HG02852 (cell line): ENCODE measurements around the gene HLA-DMB.
A peak's percentile ranks its signal among the peaks of the same experiment; 100 is the strongest.

Source experiments
- ATAC-seq: cut with Tn5 transposase; IDR thresholded peaks from one replicate; pipeline ENCODE4 v1.9.1; 2021; ENCODE audit warnings: mild to moderate bottlenecking, moderate library complexity; ENCODE audit not compliant: unreplicated experiment

HLA-DMB gene

DNA sequence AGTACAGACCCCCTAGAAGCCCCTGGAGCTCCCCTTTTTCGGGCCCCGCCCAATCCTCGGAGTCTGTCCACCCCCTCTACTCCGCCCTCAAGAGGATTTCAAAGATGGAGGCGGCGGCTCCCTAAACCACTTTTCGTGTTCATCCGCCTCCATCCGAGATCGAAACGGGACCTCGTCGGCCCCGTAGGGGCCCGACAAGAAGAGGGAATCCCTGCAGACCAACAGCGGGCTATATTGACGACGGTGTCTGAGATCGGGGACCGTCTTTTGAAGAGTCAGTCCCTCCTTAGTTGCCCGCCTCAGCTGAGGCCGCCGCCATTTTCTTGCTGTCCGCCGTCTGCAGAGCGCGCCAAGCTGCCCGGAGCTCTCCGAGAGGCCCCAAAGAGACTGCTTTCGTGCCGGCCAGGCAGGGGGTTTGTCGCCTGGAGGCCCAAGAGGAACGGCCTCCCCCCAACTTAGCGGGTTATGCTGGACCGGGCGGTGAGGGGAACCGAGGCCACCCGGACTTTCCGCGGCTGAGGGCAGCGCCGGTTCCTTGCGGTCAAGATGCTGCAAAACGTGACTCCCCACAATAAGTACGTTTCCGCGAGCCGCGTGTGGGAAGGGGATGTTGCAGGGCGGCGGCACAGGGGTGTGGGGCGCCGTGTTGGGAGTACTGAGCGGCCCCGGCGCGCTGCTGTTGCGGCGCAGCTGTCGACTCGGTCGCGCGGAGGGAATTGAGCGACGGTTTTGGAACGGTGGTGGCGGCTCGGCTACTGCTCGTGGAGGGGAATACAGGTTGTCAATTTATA lies 31.7 kb upstream of the HLA-DMB start:
- no peak for ATAC-seq

DNA sequence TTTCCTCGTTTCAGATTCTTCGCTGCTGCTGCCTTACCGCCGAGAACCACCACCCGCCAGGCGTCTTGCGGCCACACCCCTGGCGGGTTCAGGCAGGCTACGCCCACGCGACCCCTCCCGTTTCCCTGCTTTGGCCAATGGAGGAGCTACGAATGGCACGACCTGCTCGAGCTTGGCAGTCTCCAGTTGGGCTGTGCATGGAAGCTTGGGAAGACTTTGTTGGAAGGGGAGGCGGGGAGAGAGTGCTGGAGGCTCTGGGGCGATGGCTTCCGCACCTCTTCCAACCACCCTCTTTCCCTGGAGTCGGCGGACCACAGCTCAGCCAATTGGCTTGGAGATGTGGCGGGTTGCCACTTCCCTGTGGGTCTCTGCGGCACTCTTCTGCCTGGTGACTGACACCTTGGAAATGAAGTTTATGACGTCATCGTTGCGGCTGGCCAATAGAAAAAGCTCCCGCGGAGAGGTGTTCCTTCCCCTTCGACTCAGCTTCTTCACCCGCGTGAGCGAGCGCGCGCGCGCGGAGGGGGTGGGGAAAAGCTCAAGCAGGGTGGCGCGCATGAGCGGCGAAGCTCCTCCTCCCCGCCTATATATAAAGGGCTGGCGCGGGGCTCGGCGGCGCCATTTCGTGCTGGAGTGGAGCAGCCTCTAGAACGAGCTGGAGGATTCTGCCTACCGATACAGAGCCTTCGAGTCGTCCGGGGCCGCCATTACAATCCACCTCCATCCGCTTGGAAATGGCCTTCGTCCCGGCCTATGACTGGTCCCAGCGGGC lies 30.9 kb upstream of the HLA-DMB start:
- peak; percentile 46 for ATAC-seq

DNA sequence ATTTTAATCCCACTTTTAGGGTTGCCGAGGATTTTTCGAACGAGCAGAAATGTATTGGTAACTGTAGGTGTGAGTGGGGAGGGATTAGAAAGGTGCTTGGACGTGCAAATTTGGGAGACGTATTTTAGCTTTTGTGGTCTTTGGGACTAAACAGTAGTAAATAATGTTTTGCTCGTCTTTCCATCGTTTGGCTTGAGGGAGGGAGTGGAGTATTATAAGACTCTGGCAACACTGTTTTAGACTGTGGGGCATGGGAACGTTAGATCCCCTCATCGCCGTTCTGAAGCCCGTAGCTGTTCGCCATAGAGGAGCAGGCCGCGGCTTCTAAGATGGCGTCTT lies 30.4 kb upstream of the HLA-DMB start:
- ATAC-seq = no peak

DNA sequence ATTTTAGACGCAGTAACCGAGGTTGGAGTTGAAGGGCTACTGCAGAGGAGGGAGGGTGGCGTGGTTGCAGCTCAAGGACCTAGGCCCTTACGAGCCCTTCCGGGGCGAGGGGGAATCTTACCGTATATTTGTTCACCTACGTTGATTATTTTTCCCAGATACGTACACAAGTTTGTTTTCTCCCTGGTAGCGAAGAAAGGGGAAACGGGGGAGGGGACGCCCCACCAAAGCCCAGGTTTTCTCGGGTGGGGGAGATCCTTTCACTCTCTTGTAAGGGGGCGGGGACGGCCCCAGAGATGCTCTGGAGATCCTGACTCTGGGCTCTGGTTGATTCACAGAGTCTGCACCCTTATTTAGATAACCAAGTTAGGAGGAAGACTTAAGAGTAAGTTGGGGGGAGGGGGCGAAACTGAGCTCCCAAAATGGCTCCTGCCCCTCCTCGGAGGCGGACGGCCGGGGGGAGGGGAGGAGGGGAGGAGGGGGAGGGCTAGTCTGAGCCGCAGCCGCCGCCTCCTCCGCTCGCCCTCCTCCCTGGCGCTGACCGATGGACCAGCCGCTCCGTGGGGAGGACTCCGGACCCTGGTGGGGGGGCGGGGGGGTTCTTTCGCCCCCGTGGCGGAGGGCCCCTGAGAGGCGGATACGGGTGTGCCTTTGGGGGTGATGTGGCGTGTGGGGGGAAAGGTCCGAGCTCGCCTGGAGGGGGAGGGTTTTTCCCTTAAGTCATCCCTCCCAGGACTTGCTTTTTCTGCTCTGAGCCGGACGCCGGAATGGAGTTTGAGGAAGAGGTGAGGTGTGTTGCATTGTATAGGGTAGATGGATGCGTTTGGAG lies 29.8 kb upstream of the HLA-DMB start:
- ATAC-seq = no peak

DNA sequence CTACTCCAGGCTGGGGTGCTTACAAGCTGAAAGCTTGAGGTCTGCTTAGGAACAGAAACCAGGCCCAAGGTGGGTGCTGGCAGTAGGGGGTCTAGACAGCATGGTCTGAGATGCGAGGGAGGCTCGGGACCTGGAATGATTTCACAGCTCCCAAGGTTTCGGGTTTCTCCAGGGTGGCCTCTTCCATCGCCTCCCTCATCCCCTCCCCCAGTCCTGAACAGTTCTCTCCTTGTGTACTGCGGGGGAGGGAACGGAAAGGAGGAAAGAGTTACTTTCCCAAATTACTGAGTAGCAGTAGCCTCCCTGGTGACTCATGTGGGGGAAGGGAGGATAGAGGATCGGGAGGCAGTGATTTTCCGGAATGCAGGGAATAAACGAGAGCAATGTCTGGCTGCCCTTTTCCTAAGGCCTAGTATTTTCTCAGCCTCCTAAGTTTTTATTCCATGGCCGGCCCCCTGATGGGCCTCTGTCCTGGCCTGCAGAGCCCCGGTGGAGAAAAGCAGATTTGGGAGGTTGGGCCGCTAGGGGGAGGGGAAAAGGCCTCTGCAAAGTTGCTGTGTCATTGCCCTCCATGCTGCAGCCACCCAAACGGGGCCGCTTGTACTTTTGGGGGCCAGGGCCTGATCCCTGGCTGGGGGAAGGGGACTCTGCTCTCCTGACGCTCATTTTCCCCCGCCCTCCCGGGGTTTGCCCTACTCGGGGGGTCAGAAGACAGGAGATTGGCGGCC lies 29.0 kb upstream of the HLA-DMB start:
- ATAC-seq = no peak

DNA sequence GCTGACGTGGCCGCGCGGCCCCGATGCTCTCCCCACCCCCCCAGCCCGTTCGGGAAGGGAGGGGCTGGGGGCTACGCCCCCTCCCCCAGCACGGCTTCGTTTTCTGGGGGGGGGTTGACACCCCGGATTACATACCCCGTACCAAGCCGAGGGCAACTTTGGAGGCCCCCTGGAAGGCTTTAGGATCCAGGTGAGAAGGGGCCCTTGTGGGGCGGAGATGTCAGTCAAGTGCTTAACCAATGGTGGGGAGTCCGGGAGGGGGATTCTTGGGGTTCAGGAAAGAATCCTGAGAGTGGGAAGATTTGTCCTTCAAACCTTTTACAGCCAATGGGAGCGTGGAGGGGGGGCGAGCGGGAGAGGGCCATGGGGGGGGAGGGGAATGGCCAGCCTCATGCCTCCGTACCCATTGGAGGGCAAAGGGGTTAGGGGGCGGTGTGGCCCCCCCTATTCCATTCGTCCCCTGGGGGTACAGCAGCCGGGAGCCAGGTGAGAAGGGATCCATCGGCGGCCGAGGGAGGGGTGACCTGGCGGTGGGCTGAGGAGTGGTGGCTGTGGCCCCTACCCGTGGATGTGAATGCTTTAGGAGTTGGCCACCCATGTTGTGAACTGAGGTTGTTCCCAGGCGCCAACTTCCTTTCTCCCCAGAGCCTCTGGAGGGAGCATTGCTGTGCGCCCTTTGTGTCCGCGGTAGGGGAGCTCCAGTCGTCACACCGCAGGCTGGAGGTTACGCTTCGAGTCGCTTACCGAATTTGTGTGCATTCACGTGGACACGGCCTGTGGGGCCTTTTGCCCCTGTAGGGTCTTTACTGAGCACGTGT lies 28.2 kb upstream of the HLA-DMB start:
- ATAC-seq = no peak

- peak; percentile 28 for ATAC-seq
These were observed 27.5 kb upstream of the HLA-DMB start, which contains the start of gene BRD2 for GRCh38 chr6:32968093-32968866. BRD2 (plus strand) TSS chr6:32968594; CDS start chr6:32972899, 4,305 bp downstream.

GRCh38 chr6:32967151-32968091 lies 26.6 kb upstream of the HLA-DMB start:
- no peak for ATAC-seq

- ATAC-seq = no peak
These were observed 23.9 kb upstream of the HLA-DMB start for GRCh38 chr6:32964776-32965175.

GRCh38 chr6:32963866-32964265 lies 23.0 kb upstream of the HLA-DMB start:
- ATAC-seq = no peak

DNA sequence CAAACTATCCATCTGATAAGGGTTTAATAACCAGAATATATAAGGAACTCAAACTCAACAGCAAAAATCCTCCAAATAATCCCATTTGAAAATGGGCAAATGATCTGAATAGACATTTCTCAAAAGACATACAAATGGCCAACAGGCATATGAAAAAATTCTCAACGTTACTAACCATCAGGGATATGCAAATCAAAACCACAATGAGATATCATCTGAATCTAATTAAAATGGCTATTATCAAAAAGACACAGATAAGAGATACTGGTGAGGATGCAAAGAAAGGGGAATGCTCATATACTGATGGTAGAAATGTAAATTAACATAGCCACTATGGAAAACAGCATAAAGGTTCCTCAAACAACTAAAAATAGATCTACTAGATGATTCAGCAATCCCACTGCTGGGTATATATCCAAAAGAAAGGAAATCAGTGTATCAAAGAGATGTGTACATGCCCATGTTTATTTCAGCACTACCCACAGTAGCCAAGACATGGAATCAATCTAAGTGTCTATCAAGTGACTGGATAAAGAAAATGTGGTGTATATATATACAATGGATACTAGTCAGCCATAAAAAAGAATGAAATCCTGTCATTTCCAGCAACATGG lies 21.5 kb upstream of the HLA-DMB start:
- no peak for ATAC-seq

- ATAC-seq = no peak
These were observed 19.7 kb upstream of the HLA-DMB start for GRCh38 chr6:32960563-32960962.

DNA sequence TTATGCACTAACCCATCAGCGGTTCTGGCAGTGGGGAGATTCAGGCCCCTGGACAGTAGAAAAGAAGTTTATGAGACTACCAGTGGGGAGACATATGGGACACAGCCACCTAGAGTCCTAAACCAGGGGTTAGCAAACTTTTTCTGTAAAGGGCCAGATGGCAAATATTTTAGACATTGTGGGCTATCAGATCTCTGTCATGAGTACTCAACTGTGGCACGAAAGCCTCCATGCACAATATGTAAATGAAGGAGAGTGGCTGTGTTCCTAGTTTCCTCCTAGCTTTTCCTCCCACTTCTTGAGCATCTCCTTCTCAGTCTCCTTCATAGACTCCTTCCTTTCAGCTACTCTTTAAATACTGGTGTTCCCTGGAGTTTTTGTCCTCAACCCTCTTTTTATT lies 15.3 kb upstream of the HLA-DMB start:
- no peak for ATAC-seq

- ATAC-seq = no peak
These were observed 14.4 kb upstream of the HLA-DMB start for GRCh38 chr6:32954986-32955802.

DNA sequence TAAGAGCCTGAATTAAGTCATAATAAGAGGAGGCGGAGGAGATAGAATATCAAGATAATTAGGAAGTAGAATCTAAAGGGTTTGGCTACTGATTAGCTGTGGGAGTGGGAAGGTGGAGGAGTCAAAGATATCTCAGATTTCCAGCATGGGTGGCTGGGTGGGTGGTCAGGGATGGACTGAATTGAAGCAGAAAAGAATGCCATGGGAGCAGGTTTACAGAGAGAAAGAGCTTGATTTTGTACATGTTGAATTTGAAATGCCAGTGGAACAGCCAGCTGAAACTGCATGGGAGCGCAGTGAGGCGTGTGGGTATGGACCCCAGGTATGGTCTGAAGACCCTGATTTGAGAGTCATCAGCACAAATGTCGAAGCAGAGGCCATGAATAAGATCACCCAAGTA lies 13.4 kb upstream of the HLA-DMB start:
- no peak for ATAC-seq

GRCh38 chr6:32953775-32954174 lies 12.9 kb upstream of the HLA-DMB start:
- no peak for ATAC-seq
